A673 (cell line): Measurements from ENCODE around the gene GUK1.

Experiments used
- CTCF ChIP-seq: fragments of 300-800, 200-600 bp; sonication (generic); conservative IDR thresholded peaks from 2 replicates; pipeline ENCODE4 v1.5.1; 2017; ENCODE audit warnings: low read depth, mild to moderate bottlenecking, antibody characterized with exemption, low read length, moderate library complexity, mixed read lengths
- EZH2 ChIP-seq: fragments of 200-600 bp; sonication (generic); IDR thresholded peaks from 2 replicates; pipeline ENCODE4 v1.6.1; 2017; ENCODE audit warnings: borderline replicate concordance, low read depth, mild to moderate bottlenecking, mixed read lengths, antibody characterized with exemption, low read length; ENCODE audit not compliant: poor library complexity, severe bottlenecking

- no peak for TF ChIP-seq CTCF
- no peak for TF ChIP-seq EZH2
Measured at GRCh38 chr1:228168563-228169270, 28.6 kb downstream of the GUK1 start.
